Endothelial cell of umbilical vein (primary cell): ENCODE data around the gene SEZ6L2.

Experiments
- EZH2 ChIP-seq: IDR thresholded peaks from 2 replicates; pipeline ENCODE4 v1.6.1; 2012; ENCODE audit warnings: borderline replicate concordance, low read depth, mild to moderate bottlenecking, moderate library complexity, low read length, inconsistent platforms; ENCODE audit not compliant: severe bottlenecking
- POLR2A ChIP-seq: IDR thresholded peaks from 2 replicates; pipeline ENCODE4 v1.6.1; 2012; ENCODE audit warnings: low read depth, mild to moderate bottlenecking, control low read depth, low read length
- POLR2AphosphoS5 ChIP-seq: IDR thresholded peaks from 2 replicates; pipeline ENCODE4 v1.6.1; 2012; ENCODE audit warnings: low read depth, mild to moderate bottlenecking, control low read depth, low read length, moderate library complexity; ENCODE audit not compliant: insufficient read depth
- TF ChIP-seq, protein P1 (sequence below), 2 donors: IDR thresholded peaks; 1 replicate in 1 of 2; 2 replicates in 1 of 2; pipeline ENCODE4 v1.5.1; 2011; ENCODE audit warnings: low read length in 2 of 2, mild to moderate bottlenecking in 2 of 2, moderate library complexity in 2 of 2, control low read depth in 1 of 2, inconsistent platforms in 1 of 2, low read depth in 1 of 2; ENCODE audit not compliant: insufficient read depth in 1 of 2; ENCODE audit errors: extremely low read depth in 1 of 2
- TF ChIP-seq, protein P2 (sequence below): IDR thresholded peaks from 2 replicates; pipeline ENCODE4 v1.6.1; 2011; ENCODE audit not compliant: insufficient read depth, insufficient read length

DNA sequence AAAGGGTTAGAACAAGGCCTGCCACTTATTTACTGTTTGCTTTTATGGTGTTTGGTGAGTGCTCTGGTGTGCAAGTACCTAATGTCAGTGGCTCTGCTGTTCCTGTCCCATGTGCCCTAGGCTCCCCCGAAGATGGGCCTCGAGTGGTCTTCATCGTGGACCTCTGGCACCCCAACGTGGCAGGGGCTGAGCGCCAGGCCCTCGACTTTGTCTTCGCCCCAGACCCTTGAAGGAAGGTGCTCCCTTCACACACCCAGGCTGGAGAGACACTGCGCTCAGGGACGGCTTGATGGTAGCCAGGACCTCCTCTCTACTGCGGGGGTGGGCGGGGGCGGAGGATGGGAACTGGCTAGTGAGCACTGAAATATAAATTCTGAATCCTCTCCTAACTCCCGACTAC lies 6.3 kb upstream of the SEZ6L2 start:
- TF ChIP-seq, protein P1, sequence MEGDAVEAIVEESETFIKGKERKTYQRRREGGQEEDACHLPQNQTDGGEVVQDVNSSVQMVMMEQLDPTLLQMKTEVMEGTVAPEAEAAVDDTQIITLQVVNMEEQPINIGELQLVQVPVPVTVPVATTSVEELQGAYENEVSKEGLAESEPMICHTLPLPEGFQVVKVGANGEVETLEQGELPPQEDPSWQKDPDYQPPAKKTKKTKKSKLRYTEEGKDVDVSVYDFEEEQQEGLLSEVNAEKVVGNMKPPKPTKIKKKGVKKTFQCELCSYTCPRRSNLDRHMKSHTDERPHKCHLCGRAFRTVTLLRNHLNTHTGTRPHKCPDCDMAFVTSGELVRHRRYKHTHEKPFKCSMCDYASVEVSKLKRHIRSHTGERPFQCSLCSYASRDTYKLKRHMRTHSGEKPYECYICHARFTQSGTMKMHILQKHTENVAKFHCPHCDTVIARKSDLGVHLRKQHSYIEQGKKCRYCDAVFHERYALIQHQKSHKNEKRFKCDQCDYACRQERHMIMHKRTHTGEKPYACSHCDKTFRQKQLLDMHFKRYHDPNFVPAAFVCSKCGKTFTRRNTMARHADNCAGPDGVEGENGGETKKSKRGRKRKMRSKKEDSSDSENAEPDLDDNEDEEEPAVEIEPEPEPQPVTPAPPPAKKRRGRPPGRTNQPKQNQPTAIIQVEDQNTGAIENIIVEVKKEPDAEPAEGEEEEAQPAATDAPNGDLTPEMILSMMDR (IDR thresholded peaks at IDR 0.05; ENCODE audit: extremely low read depth in 1 of 2, insufficient read depth in 1 of 2, low read depth in 1 of 2, low read length in 2 of 2), result no peak
- no peak for TF ChIP-seq POLR2A
- TF ChIP-seq, protein P2, sequence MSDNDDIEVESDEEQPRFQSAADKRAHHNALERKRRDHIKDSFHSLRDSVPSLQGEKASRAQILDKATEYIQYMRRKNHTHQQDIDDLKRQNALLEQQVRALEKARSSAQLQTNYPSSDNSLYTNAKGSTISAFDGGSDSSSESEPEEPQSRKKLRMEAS, result no peak
- TF ChIP-seq POLR2AphosphoS5, result no peak
- TF ChIP-seq EZH2, result no peak
